T follicular helper cell (primary cell): ENCODE results near the gene ZNF823.
"Not testable (repeated sequence)": the region's sequence is repeated elsewhere in the genome, so short reads cannot be mapped to it uniquely, and the experiment has no call there.

Source experiments
- DNase-seq: peaks from one replicate; pipeline ENCODE4 v3.0.0-alpha.2; 2020; ENCODE audit warnings: low read depth

Gene ZNF823

GRCh38 chr19:11680689-11681302 lies 58.0 kb downstream of the ZNF823 start:
- no peak for DNase-seq

- DNase-seq: no peak
Measured at GRCh38 chr19:11678504-11678903, 60.2 kb downstream of the ZNF823 start.

GRCh38 chr19:11676661-11677600 lies 61.8 kb downstream of the ZNF823 start:
- not testable (repeated sequence) for DNase-seq

GRCh38 chr19:11675569-11675968 lies 63.2 kb downstream of the ZNF823 start:
- no peak for DNase-seq

GRCh38 chr19:11674067-11674492 lies 64.7 kb downstream of the ZNF823 start:
- DNase-seq: no peak

- DNase-seq: no peak
Measured at GRCh38 chr19:11673608-11674041, 65.1 kb downstream of the ZNF823 start.
